ENCODE measurements around the gene GSK3A.

GSK3A gene

GRCh38 chr19:42199440-42200115 is 42.8 kb downstream of the GSK3A start:
- DNase-seq (ENCODE audit: low read depth) = peak; percentile 58

GRCh38 chr19:42198676-42199439 is 43.5 kb downstream of the GSK3A start:
- peak; percentile 41 for DNase-seq (ENCODE audit: low read depth)

- DNase-seq (ENCODE audit: low read depth) = no peak
These were observed 45.0 kb downstream of the GSK3A start for GRCh38 chr19:42197375-42197817.

GRCh38 chr19:42196011-42197001 is 46.1 kb downstream of the GSK3A start:
- DNase-seq (ENCODE audit: low read depth) = no peak

- no peak for DNase-seq (ENCODE audit: low read depth)
These were observed 48.7 kb downstream of the GSK3A start for GRCh38 chr19:42193706-42194105.

- DNase-seq (ENCODE audit: low read depth) = no peak
These were observed 49.1 kb downstream of the GSK3A start for GRCh38 chr19:42193294-42193693.

GRCh38 chr19:42191855-42192254 is 50.5 kb downstream of the GSK3A start:
- DNase-seq (ENCODE audit: low read depth) = no peak

- no peak for DNase-seq (ENCODE audit: low read depth)
These were observed 51.1 kb downstream of the GSK3A start for GRCh38 chr19:42191330-42191729.

- no peak for DNase-seq (ENCODE audit: low read depth)
These were observed 53.3 kb downstream of the GSK3A start for GRCh38 chr19:42189133-42189532.

- no peak for DNase-seq (ENCODE audit: low read depth)
These were observed 53.7 kb downstream of the GSK3A start for GRCh38 chr19:42188665-42189064.

- no peak for DNase-seq (ENCODE audit: low read depth)
These were observed 57.1 kb downstream of the GSK3A start for GRCh38 chr19:42185277-42185676.

- peak; percentile 61 for DNase-seq (ENCODE audit: low read depth)
These were observed 58.0 kb downstream of the GSK3A start for GRCh38 chr19:42184401-42184861.
